NCI-H460 (cell line): Measurements from ENCODE around the gene C18orf32. TPM values are rescaled to one million over a fixed set of nuclear protein-coding genes. Genes with fewer than 3 reads are reported as not detected.
"Not testable (repeated sequence)": the region's sequence is repeated elsewhere in the genome, so short reads cannot be mapped to it uniquely, and the experiment has no call there.

Source experiments
- DNase-seq: peaks from one replicate; pipeline ENCODE4 v3.0.0-alpha.2; 2016; ENCODE audit warnings: low read depth; ENCODE audit errors: extremely low read depth
- total RNA-seq: library from RNA; depleted of rRNA; stranded (reverse); fragments of >200 nt; shearing (Covaris generic); gene quantifications from 2 replicates; pipeline ENCODE4 v1.2.3, GENCODE V29; 2014

The C18orf32 gene
- total RNA-seq, 1 experiment from 2014 or later, result 65.5 TPM

GRCh38 chr18:49473721-49474120 lies 13.3 kb downstream of the C18orf32 start:
- DNase-seq, result no peak

GRCh38 chr18:49472459-49472858 lies 14.6 kb downstream of the C18orf32 start:
- DNase-seq, result no peak

GRCh38 chr18:49471532-49471931 lies 15.5 kb downstream of the C18orf32 start:
- DNase-seq, result no peak

GRCh38 chr18:49467599-49467998 lies 19.4 kb downstream of the C18orf32 start:
- no peak for DNase-seq

DNA sequence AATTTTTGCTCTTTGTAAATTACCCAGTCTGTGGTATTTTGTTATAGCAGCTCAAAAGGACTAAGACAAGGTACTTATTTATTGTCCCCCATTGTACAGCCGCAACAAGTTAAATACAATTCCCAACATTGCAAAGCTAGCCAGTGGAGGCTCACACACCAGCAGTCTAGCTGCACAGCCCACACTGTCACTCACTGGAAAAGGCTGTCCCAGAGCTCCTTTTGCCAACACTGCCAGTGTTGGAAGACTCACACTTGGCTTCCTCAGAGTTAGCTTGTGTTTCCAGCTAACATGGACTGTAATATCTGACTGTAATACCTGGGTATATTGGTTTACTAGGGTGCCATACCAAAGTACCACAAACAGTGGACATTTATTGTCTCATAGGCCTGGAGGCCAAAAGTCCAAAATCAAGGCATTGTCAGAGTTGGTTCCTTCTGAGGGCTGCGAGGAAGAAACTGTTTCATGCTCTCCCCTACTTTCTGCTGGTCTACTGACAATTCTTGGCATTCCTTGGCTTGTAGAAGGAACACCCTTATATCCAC lies 19.9 kb downstream of the C18orf32 start:
- no peak for DNase-seq

- DNase-seq, result no peak
Measured at GRCh38 chr18:49464718-49465598, 22.1 kb downstream of the C18orf32 start.

DNA sequence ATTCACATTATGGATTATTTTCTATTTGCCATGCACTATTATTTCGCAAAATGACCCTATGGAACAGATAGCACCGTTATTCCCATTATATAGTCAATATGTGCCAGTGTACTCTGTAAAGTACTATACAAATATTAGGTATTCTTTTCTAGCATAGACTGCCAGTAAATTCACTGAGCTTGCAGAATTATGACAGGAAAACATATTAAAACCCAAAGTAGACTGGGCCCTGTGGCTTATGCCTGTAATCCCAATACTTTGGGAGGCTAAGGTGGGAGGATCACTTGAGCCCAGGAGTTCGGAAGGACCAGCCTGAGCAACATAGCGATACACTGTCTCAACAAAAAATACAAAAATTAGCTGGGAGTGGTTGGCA lies 25.4 kb downstream of the C18orf32 start:
- DNase-seq, result no peak

- no peak for DNase-seq
Measured at GRCh38 chr18:49460976-49461601, 25.9 kb downstream of the C18orf32 start.

- DNase-seq, result no peak
Measured at GRCh38 chr18:49459404-49460171, 27.4 kb downstream of the C18orf32 start.

GRCh38 chr18:49457616-49458015 lies 29.4 kb downstream of the C18orf32 start:
- no peak for DNase-seq

- no peak for DNase-seq
Measured at GRCh38 chr18:49456794-49457193, 30.2 kb downstream of the C18orf32 start.

DNA sequence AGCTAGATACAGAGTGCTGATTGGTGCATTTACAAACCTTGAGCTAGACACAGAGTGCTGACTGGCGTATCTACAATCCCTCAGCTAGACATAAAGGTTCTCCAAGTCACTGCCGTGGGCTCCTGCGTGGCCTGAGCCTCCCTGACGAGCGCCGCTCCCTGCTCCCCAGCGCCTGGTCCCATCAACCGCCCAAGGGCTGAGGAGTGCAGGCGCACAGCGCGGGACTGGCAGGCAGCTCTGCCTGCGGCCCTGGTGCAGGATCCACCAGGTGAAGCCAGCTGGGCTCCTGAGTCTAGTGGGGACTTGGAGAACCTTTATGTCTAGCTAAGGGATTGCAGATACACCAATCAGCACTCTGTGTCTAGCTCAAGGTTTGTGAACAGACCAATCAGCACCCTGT lies 34.5 kb downstream of the C18orf32 start:
- DNase-seq, result not testable (repeated sequence)

DNA sequence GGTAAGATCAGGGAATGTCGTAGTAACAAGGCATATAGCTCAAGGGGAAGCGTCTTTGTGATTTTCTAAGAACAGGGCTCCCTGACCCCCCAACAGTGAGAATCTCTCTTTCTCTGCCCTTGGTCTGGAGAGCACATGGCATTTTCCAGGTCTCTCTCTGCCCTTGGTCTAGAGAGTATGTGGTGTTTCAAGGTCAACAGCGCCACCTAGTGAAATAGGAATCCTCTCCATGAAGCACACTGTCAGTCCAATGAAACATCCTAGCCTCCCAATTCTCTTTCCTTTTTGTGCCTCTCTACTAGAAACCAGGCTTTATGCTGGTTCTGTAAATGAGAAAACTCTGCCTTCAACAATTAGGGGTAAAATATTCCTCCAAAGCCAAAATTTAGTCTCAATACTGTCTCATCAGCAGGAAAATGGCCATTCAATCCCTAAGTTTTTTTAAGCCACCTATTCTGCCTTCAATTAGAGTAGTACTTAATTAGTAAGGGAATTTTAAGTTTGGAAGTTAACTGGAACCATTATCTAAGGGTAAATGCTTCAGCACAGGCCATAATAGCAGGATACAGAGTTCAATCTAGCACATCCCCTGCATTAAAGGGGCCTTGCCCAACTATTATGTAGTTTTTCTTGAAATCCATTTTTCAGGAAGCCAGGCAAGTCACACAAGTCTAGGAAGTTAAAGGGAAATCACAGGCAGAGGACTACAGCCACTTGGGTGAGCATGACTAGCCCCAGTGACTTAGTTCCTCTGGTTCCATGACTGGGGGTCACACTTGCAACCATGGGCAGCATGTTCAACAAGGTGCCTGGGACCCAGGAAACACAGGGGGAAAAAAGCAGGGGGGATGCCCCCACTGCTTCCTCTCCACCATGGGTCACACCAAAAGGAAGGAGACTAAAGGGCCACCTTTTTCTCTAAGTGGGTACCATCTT lies 39.0 kb downstream of the C18orf32 start:
- DNase-seq, result peak; percentile 20

DNA sequence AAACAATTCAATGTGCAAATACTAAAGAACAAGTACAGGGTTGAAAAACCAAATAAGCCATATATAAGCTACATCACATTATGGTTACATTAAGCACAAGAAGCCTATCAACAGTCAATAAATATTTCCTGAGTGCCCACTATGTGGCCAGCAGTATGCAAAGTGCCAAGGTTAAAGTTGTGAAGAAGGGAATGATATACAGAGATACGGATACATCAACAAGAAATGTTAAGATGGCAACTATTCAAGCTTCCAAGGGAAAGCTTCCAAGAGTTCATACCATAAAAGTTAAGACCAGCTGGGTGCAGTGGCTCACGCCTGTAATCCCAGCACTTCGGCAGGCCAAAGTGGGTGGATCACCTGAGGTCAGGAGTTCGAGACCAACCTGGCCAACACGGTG lies 40.6 kb downstream of the C18orf32 start:
- no peak for DNase-seq

DNA sequence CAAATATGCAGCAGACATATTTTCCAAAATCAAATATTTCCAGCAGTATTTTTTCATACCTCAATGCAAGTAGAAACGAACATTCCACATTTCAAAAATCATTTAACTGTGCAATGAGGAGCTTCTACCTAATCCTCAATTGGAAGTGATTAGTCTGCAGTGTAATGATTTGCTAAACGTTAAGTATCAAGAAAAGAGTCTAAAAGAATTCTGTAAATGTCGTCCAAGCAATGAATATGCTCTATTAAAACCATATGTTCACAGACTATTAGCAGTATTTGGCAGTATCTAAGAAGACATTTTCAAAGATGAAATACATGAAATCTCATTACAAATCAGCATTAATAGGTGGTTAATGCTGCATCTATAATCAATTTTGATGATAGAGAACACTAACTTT lies 42.5 kb downstream of the C18orf32 start:
- DNase-seq, result no peak

DNA sequence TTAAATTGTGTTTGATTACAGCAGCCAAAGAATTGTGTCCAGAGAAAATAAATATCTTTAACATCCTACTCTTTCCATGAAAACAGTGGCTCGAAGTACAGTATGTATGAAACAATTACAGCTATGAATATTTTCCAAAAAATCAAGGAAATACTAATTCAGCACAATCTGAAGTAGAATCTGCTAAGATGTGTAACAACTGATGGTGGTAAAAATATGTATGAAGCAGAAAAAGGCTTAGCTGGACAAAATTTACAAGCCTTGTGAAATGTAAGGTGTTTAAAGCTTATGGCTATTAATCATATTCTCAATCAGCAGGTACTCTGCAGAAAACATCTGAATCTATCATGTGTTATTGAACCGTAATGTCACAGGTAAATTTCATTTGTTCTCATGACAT lies 43.2 kb downstream of the C18orf32 start:
- no peak for DNase-seq

- no peak for DNase-seq
Measured at GRCh38 chr18:49441338-49441938, 45.6 kb downstream of the C18orf32 start.

- no peak for DNase-seq
Measured at GRCh38 chr18:49435170-49435569, 51.9 kb downstream of the C18orf32 start.

- DNase-seq, result no peak
Measured at GRCh38 chr18:49432602-49433001, 54.4 kb downstream of the C18orf32 start.
